ENCODE data around the gene DRD2. TPM values are rescaled to one million over a fixed set of nuclear protein-coding genes. Genes with fewer than 3 reads are reported as not detected.

Gene DRD2
- total RNA-seq, 4 donors from 2014 or later, result 0.41 to 31.3 TPM; not detected in 2

- H3K27me3 ChIP-seq, result no peaks in the 10 kb centered on the region
Observed at GRCh38 chr11:113462830-113463229, 12.4 kb downstream of the DRD2 start.

GRCh38 chr11:113461639-113462038, 13.6 kb downstream of the DRD2 start:
- in situ Hi-C loops (cut with MboI; ENCODE audit: low sequenced_read_pairs in 4 of 4) (no loop called here), intact Hi-C loops (cut with DNase I; ENCODE audit: low total_unique reads) (no loop called here)
- Histone ChIP-seq H3K27me3 (no peaks in the 10 kb centered on the region), H3K27ac (no peak overlapping the region), H3K9me3 (no peaks in the 10 kb centered on the region), H3K4me3 (no peak overlapping the region), H3K36me3 (no peaks in the 10 kb centered on the region), H3K4me1 (no peaks in the 10 kb centered on the region)
- ATAC-seq (no peak), DNase-seq (no peak)
- no peak for TF ChIP-seq POLR2A (IDR thresholded peaks at IDR 0.05)
- TF ChIP-seq, protein P1, sequence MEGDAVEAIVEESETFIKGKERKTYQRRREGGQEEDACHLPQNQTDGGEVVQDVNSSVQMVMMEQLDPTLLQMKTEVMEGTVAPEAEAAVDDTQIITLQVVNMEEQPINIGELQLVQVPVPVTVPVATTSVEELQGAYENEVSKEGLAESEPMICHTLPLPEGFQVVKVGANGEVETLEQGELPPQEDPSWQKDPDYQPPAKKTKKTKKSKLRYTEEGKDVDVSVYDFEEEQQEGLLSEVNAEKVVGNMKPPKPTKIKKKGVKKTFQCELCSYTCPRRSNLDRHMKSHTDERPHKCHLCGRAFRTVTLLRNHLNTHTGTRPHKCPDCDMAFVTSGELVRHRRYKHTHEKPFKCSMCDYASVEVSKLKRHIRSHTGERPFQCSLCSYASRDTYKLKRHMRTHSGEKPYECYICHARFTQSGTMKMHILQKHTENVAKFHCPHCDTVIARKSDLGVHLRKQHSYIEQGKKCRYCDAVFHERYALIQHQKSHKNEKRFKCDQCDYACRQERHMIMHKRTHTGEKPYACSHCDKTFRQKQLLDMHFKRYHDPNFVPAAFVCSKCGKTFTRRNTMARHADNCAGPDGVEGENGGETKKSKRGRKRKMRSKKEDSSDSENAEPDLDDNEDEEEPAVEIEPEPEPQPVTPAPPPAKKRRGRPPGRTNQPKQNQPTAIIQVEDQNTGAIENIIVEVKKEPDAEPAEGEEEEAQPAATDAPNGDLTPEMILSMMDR (IDR thresholded peaks at IDR 0.05 in 4 of 5, conservative IDR thresholded peaks at IDR 0.05 in 1 of 5), result no peak

More at GRCh38 chr11:113462830-113463229, 12.4 kb downstream of the DRD2 start:
- no peak for TF ChIP-seq POLR2A (IDR thresholded peaks at IDR 0.05)
- TF ChIP-seq, protein P1 (IDR thresholded peaks at IDR 0.05 in 4 of 5, conservative IDR thresholded peaks at IDR 0.05 in 1 of 5), result no peak
- no peaks in the 10 kb centered on the region for H3K36me3 ChIP-seq
- no peaks in the 10 kb centered on the region for H3K4me1 ChIP-seq
- DNase-seq (no peak), ATAC-seq (no peak)
- no peak overlapping the region for H3K27ac ChIP-seq
- no peaks in the 10 kb centered on the region for H3K9me3 ChIP-seq
- in situ Hi-C loops (cut with MboI; ENCODE audit: low sequenced_read_pairs in 4 of 4), result no loop called here
- intact Hi-C loops (cut with DNase I; ENCODE audit: low total_unique reads), result no loop called here
- no peak overlapping the region for H3K4me3 ChIP-seq

GRCh38 chr11:113460469-113460868, 14.7 kb downstream of the DRD2 start:
- intact Hi-C loops (cut with DNase I; ENCODE audit: low total_unique reads), result no loop called here
- DNase-seq (no peak), ATAC-seq (no peak)
- H3K4me3 ChIP-seq, result no peak overlapping the region
- in situ Hi-C loops (cut with MboI; ENCODE audit: low sequenced_read_pairs in 4 of 4), result no loop called here
- no peaks in the 10 kb centered on the region for H3K36me3 ChIP-seq
- H3K9me3 ChIP-seq, result no peaks in the 10 kb centered on the region
- no peak overlapping the region for H3K27ac ChIP-seq
- no peak for TF ChIP-seq POLR2A (IDR thresholded peaks at IDR 0.05)
- TF ChIP-seq, protein P1 (IDR thresholded peaks at IDR 0.05 in 4 of 5, conservative IDR thresholded peaks at IDR 0.05 in 1 of 5), result no peak
- H3K27me3 ChIP-seq, result no peaks in the 10 kb centered on the region
- no peaks in the 10 kb centered on the region for H3K4me1 ChIP-seq

DNA sequence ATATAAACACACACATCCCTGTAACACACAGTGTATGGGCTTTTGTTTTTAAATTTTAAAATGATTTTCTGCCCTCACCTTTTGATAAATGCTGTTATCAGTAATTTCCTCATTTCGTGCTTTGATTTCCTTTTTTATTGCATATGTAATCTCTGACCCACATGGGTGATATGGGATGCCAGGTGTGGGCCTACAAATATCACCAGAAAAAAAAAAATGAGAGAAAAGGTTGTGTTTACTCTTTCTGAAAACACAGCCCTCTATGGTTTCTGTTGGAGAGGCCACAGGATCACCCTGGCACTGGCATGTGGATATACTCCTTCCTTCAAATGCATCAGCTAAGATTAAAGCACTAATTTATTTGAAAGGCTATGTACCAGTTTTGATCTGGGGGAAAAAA, 17.0 kb downstream of the DRD2 start:
- intact Hi-C loops (cut with DNase I; ENCODE audit: low total_unique reads) (no loop called here), in situ Hi-C loops (cut with MboI; ENCODE audit: low sequenced_read_pairs in 4 of 4) (no loop called here)
- Histone ChIP-seq H3K4me3 (no peak overlapping the region), H3K4me1 (no peaks in the 10 kb centered on the region), H3K27me3 (no peaks in the 10 kb centered on the region), H3K27ac (no peak overlapping the region), H3K9me3 (no peaks in the 10 kb centered on the region), H3K36me3 (no peaks in the 10 kb centered on the region)
- TF ChIP-seq, protein P1 (IDR thresholded peaks at IDR 0.05 in 4 of 5, conservative IDR thresholded peaks at IDR 0.05 in 1 of 5), result no peak
- no peak for TF ChIP-seq POLR2A (IDR thresholded peaks at IDR 0.05)
- DNase-seq (no peak), ATAC-seq (no peak)

- H3K4me3 ChIP-seq, result no peak overlapping the region
- no peaks in the 10 kb centered on the region for H3K27me3 ChIP-seq
- TF ChIP-seq, protein P1 (IDR thresholded peaks at IDR 0.05 in 4 of 5, conservative IDR thresholded peaks at IDR 0.05 in 1 of 5), result no peak
- no peak for TF ChIP-seq POLR2A (IDR thresholded peaks at IDR 0.05)
- H3K9me3 ChIP-seq, result no peaks in the 10 kb centered on the region
- intact Hi-C loops (cut with DNase I; ENCODE audit: low total_unique reads), result no loop called here
- DNase-seq (no peak), ATAC-seq (no peak)
- in situ Hi-C loops (cut with MboI; ENCODE audit: low sequenced_read_pairs in 4 of 4), result no loop called here
- H3K27ac ChIP-seq, result no peak overlapping the region
- H3K4me1 ChIP-seq, result no peaks in the 10 kb centered on the region
- no peaks in the 10 kb centered on the region for H3K36me3 ChIP-seq
Observed at GRCh38 chr11:113457784-113458183, 17.4 kb downstream of the DRD2 start.

Data from gastrocnemius medialis (tissue), 4 donors.